Measurements from ENCODE around the gene PLEKHG5.

PLEKHG5 gene

GRCh38 chr1:6475381-6476133 is 15.9 kb downstream of the PLEKHG5 start:
- DNase-seq = peak; percentile 4

- DNase-seq = no peak
Observed at GRCh38 chr1:6474815-6475282, 16.6 kb downstream of the PLEKHG5 start.

- DNase-seq = no peak
Observed at GRCh38 chr1:6473974-6474814, 17.3 kb downstream of the PLEKHG5 start.

GRCh38 chr1:6473156-6473555 is 18.3 kb downstream of the PLEKHG5 start:
- DNase-seq = no peak

GRCh38 chr1:6472391-6472790 is 19.1 kb downstream of the PLEKHG5 start:
- no peak for DNase-seq

GRCh38 chr1:6471970-6472368 is 19.5 kb downstream of the PLEKHG5 start:
- no peak for DNase-seq

GRCh38 chr1:6471086-6471969 is 20.1 kb downstream of the PLEKHG5 start:
- DNase-seq = no peak

- DNase-seq = no peak
Observed at GRCh38 chr1:6470132-6471085, 21.1 kb downstream of the PLEKHG5 start.

- DNase-seq = no peak
Observed at GRCh38 chr1:6468729-6469461, 22.6 kb downstream of the PLEKHG5 start.

GRCh38 chr1:6467744-6468688 is 23.5 kb downstream of the PLEKHG5 start:
- no peak for DNase-seq

GRCh38 chr1:6467224-6467623 is 24.2 kb downstream of the PLEKHG5 start:
- no peak for DNase-seq

GRCh38 chr1:6466751-6467150 is 24.7 kb downstream of the PLEKHG5 start:
- no peak for DNase-seq

- no peak for DNase-seq
Observed at GRCh38 chr1:6466023-6466422, 25.4 kb downstream of the PLEKHG5 start, which contains the start of gene TNFRSF25. Gene TNFRSF25, minus strand, starts transcription at chr1:6466173. Its CDS starts 66 bp downstream, at chr1:6466107.

GRCh38 chr1:6465461-6466005 is 25.9 kb downstream of the PLEKHG5 start:
- no peak for DNase-seq

GRCh38 chr1:6464915-6465314 is 26.6 kb downstream of the PLEKHG5 start:
- no peak for DNase-seq

GRCh38 chr1:6464514-6464836 is 27.0 kb downstream of the PLEKHG5 start:
- DNase-seq = no peak

- no peak for DNase-seq
Observed at GRCh38 chr1:6463120-6463412, 28.4 kb downstream of the PLEKHG5 start.

- no peak for DNase-seq
Observed at GRCh38 chr1:6462412-6463119, 28.9 kb downstream of the PLEKHG5 start.

Data from GDM1 (cell line).